ENCODE measurements around the gene XPO5.

Gene XPO5

GRCh38 chr6:43575772-43576551, at the start of gene XPO5, which contains the start of gene POLH:
Gene XPO5 (minus strand): TSS chr6:43576038. CDS start chr6:43575864, 174 bp downstream.
Gene POLH (plus strand): TSS chr6:43576185. CDS start chr6:43582320, 6,135 bp downstream.
- peak; percentile 97 for DNase-seq (ENCODE audit: extremely low read depth, insufficient read length)
- Histone ChIP-seq H3K27me3 (replicated peaks; ENCODE audit: control insufficient read depth, insufficient read depth, low read length) (no peaks in the 10 kb centered on the region), H3K4me3 (replicated peaks; ENCODE audit: low read depth, low read length) (peak within 1 kb of the TSS; percentile 100), H3K36me3 (ENCODE audit: control insufficient read depth, insufficient read depth, low read length) (peaks cover 4% of the 10 kb centered on the region)
- TF ChIP-seq, protein P1, sequence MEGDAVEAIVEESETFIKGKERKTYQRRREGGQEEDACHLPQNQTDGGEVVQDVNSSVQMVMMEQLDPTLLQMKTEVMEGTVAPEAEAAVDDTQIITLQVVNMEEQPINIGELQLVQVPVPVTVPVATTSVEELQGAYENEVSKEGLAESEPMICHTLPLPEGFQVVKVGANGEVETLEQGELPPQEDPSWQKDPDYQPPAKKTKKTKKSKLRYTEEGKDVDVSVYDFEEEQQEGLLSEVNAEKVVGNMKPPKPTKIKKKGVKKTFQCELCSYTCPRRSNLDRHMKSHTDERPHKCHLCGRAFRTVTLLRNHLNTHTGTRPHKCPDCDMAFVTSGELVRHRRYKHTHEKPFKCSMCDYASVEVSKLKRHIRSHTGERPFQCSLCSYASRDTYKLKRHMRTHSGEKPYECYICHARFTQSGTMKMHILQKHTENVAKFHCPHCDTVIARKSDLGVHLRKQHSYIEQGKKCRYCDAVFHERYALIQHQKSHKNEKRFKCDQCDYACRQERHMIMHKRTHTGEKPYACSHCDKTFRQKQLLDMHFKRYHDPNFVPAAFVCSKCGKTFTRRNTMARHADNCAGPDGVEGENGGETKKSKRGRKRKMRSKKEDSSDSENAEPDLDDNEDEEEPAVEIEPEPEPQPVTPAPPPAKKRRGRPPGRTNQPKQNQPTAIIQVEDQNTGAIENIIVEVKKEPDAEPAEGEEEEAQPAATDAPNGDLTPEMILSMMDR (IDR thresholded peaks at IDR 0.05; ENCODE audit: insufficient read depth, low read length, poor library complexity, severe bottlenecking): peak; percentile 4

- Histone ChIP-seq H3K27me3 (replicated peaks; ENCODE audit: control insufficient read depth, insufficient read depth, low read length) (no peaks in the 10 kb centered on the region), H3K36me3 (ENCODE audit: control insufficient read depth, insufficient read depth, low read length) (peaks cover 42% of the 10 kb centered on the region), H3K4me3 (replicated peaks; ENCODE audit: low read depth, low read length) (no peak overlapping the region)
- DNase-seq (ENCODE audit: extremely low read depth, insufficient read length): no peak
- TF ChIP-seq, protein P1 (IDR thresholded peaks at IDR 0.05; ENCODE audit: insufficient read depth, low read length, poor library complexity, severe bottlenecking): no peak
These were observed 49.7 kb upstream of the XPO5 start for GRCh38 chr6:43625393-43625992.

GRCh38 chr6:43624786-43625288, 49.0 kb upstream of the XPO5 start:
- Histone ChIP-seq H3K4me3 (replicated peaks; ENCODE audit: low read depth, low read length) (no peak overlapping the region), H3K27me3 (replicated peaks; ENCODE audit: control insufficient read depth, insufficient read depth, low read length) (no peaks in the 10 kb centered on the region), H3K36me3 (ENCODE audit: control insufficient read depth, insufficient read depth, low read length) (peaks cover 42% of the 10 kb centered on the region)
- no peak for DNase-seq (ENCODE audit: extremely low read depth, insufficient read length)
- TF ChIP-seq, protein P1 (IDR thresholded peaks at IDR 0.05; ENCODE audit: insufficient read depth, low read length, poor library complexity, severe bottlenecking): no peak

- Histone ChIP-seq H3K27me3 (replicated peaks; ENCODE audit: control insufficient read depth, insufficient read depth, low read length) (no peaks in the 10 kb centered on the region), H3K4me3 (replicated peaks; ENCODE audit: low read depth, low read length) (no peak overlapping the region), H3K36me3 (ENCODE audit: control insufficient read depth, insufficient read depth, low read length) (peaks cover 42% of the 10 kb centered on the region)
- DNase-seq (ENCODE audit: extremely low read depth, insufficient read length): no peak
- TF ChIP-seq, protein P1 (IDR thresholded peaks at IDR 0.05; ENCODE audit: insufficient read depth, low read length, poor library complexity, severe bottlenecking): no peak
These were observed 48.3 kb upstream of the XPO5 start for GRCh38 chr6:43623880-43624785.

DNA sequence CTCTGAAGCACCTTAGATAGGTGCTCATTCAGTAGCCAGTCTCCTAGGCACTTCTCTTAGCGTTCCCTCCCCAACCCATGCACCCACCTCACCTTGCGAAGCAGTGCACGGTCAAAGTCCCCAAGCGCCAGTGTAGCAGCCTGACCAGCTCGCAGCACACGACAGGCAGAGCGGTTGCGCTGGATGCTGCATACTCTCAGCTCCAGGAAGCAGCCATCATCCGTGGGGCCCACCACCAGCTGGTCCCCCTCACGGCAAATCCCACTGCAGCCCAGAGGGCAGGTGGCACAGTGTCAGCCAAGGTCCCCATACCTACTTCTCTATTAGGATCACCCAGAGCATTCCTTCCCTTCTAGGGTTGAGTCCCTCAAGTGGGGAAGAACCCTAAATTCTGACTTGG, 46.7 kb upstream of the XPO5 start:
- Histone ChIP-seq H3K4me3 (replicated peaks; ENCODE audit: low read depth, low read length) (no peak overlapping the region), H3K36me3 (ENCODE audit: control insufficient read depth, insufficient read depth, low read length) (peaks cover 44% of the 10 kb centered on the region), H3K27me3 (replicated peaks; ENCODE audit: control insufficient read depth, insufficient read depth, low read length) (no peaks in the 10 kb centered on the region)
- TF ChIP-seq, protein P1 (IDR thresholded peaks at IDR 0.05; ENCODE audit: insufficient read depth, low read length, poor library complexity, severe bottlenecking): no peak
- no peak for DNase-seq (ENCODE audit: extremely low read depth, insufficient read length)

All from GM06990 (cell line).